Heart left ventricle (tissue), 16 donors: ENCODE data around the gene XPC. TPM values are rescaled to one million over a fixed set of nuclear protein-coding genes. Genes with fewer than 3 reads are reported as not detected.

Experiments used
- ATAC-seq, 4 donors: fragments of 200-7000 bp; cut with Tn5 transposase; one replicate each; pipeline ENCODE4 v1.9.1; 2020 to 2022; ENCODE audit warnings: moderate library complexity in 4 of 4, mild to moderate bottlenecking in 3 of 4, moderate number of reproducible peaks in 1 of 4
- DNase-seq, 5 donors: peaks; one replicate each; pipeline ENCODE4 v3.0.0-alpha.2; 2020
- H3K27ac ChIP-seq, 12 donors: fragments of 200-600 bp; sonication (generic) in 4 of 12; one replicate each; pipeline versions ENCODE4 v1.5.0 to v1.8.0; 2016 to 2022; ENCODE audit warnings: mild to moderate bottlenecking in 2 of 12
- H3K27me3 ChIP-seq, 9 donors: fragments of 200-600 bp; sonication (generic) in 2 of 9; one replicate each; pipeline versions ENCODE4 v1.5.1 to v1.8.0; 2016 to 2022; ENCODE audit warnings: mild to moderate bottlenecking in 3 of 9
- H3K36me3 ChIP-seq, 9 donors: fragments of 200-600 bp; sonication (generic) in 2 of 9; one replicate each; pipeline versions ENCODE4 v1.5.0 to v1.8.0; 2018 to 2022; ENCODE audit warnings: mild to moderate bottlenecking in 2 of 9
- H3K4me1 ChIP-seq, 12 donors: fragments of 200-600 bp; sonication (generic) in 4 of 12; one replicate each; pipeline versions ENCODE4 v1.5.0 to v1.8.0; 2016 to 2022; ENCODE audit warnings: mild to moderate bottlenecking in 3 of 12
- H3K4me3 ChIP-seq, 12 donors: fragments of 200-600 bp; sonication (generic) in 4 of 12; one replicate each; pipeline versions ENCODE4 v1.5.0 to v1.8.0; 2017 to 2022; ENCODE audit warnings: mild to moderate bottlenecking in 9 of 12, moderate library complexity in 4 of 12
- H3K9me3 ChIP-seq, 12 donors: fragments of 200-600 bp; sonication (generic) in 4 of 12; one replicate each; pipeline versions ENCODE4 v1.5.0 to v1.8.0; 2016 to 2022; ENCODE audit warnings: mild to moderate bottlenecking in 1 of 12
- POLR2A ChIP-seq, 2 donors: fragments of 450-650 bp; IDR thresholded peaks; one replicate each; pipeline ENCODE4 v1.6.1; 2017; ENCODE audit warnings: antibody characterized with exemption in 2 of 2, mild to moderate bottlenecking in 2 of 2, moderate library complexity in 2 of 2
- WGBS, 4 donors: extraction: QIAGEN DNeasy Blood & Tissue Kit in 2 of 4; methylation state at CpG; one replicate each; pipeline versions ENCODE4 v1.1.5 to v1.1.7; 2013 to 2018; 5-methylcytosine and 5-hydroxymethylcytosine counted together
- intact Hi-C, 10 donors: fragments of 100-400 bp; cut with DNase I; formaldehyde crosslinking; loops; one replicate each; pipeline versions ENCODE4 v1.11.1 to v1.14.2; 2022
- polyA plus RNA-seq, 2 donors: library from polyadenylated mRNA; stranded (reverse); fragments of 200-250 nt; gene quantifications; one replicate each; pipeline ENCODE4 v1.2.3, GENCODE V29; 2013
- total RNA-seq, 9 donors: library from RNA; depleted of rRNA in 2 of 9; stranded (reverse); fragments of >200 nt in 2 of 9; fragmentation: NEBNext Ultra II Directional in 3 of 9; extraction: Animal tissue kit (Norgen Biotek cat#: 25700) in 3 of 9; gene quantifications; one replicate each; pipeline versions ENCODE4 v1.1.0 to v1.2.4, GENCODE V29; 2016 to 2023
- TF ChIP-seq, protein P1 (sequence below), 12 donors: fragments of 200-600 bp; sonication (generic) in 4 of 12; IDR thresholded peaks; one replicate each; pipeline versions ENCODE4 v1.5.0 to v1.8.0; 2018 to 2022; ENCODE audit warnings: antibody characterized with exemption in 12 of 12, mild to moderate bottlenecking in 5 of 12
- donor health status: ischemic (EF 13 %, LVEDD 7.1; RV severe dilation, severe dysfunction).
- donor health status: healthy with polysubstance abuse.
- donor health status: DM: no; HTN: yes; CAD: no.
- donor health status: DM: no; HTN: no; CAD: no.
- donor health status: ischemic (EF 25% LVEDD 6.9; RV normal size, moderate dysfunction).
- donor health status: ischemic (EF 25% LVEDD 5.7; RV mildly dilated, moderate dysfunction).
- donor health status: healthy.
- donor health status: DM: yes; HTN: yes; CAD: no.
- donor health status: ischemic (EF 35%, LVEDD 5.7; RV mildly dilated, moderate dysfunction).
- donor health status: nonischemic (EF 11% LVEDD 7.7; RV severe dilation, severe dysfunction).
- donor health status: DM: yes; HTN: yes; CAD: no.
- donor health status: PGD.
- donor health status: ischemic (EF 29% LVEDD 5.4; RV normal size, mild dysfunction).
- donor health status: nonischemic (EF 23%, LVEDD 6.1; RV moderate dilation, normal function).

XPC gene
- total and polyA plus RNA-seq, 11 donors = 6.1 to 20.0 (median 9.5) TPM

DNA sequence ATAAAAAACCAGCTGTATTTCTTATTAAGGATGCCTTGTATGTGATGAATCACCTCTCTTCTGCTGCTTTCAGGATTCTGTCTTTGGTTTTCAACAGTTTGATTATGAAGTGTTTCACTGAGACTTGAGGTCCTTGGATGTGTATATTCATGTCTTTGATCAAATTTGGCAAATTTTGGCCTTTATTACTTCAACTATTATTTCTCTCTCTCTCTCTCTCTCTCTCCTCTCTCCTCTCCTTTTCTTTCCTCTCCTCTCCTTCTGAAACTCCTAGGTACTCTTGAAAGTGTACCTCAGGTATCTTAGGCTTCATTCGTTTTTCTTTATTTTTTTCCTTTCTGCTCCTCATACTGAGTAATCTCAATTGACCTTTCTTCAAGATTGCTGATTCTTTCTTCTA is 43.5 kb upstream of the XPC start:
- no peaks in the 10 kb centered on the region for H3K36me3 ChIP-seq
- intact Hi-C loops = no loop called here
- ATAC-seq (no peak), DNase-seq (no peak)
- 91 to 100% (median 96%) methylated on average over 1 of the region's 1 CpG for WGBS, 4 donors
- no peak overlapping the region for H3K4me3 ChIP-seq
- peak overlapping the region in 1 of 12 donors; percentile 51 for H3K27ac ChIP-seq
- no peak for TF ChIP-seq POLR2A (IDR thresholded peaks at IDR 0.05)
- TF ChIP-seq, protein P1, sequence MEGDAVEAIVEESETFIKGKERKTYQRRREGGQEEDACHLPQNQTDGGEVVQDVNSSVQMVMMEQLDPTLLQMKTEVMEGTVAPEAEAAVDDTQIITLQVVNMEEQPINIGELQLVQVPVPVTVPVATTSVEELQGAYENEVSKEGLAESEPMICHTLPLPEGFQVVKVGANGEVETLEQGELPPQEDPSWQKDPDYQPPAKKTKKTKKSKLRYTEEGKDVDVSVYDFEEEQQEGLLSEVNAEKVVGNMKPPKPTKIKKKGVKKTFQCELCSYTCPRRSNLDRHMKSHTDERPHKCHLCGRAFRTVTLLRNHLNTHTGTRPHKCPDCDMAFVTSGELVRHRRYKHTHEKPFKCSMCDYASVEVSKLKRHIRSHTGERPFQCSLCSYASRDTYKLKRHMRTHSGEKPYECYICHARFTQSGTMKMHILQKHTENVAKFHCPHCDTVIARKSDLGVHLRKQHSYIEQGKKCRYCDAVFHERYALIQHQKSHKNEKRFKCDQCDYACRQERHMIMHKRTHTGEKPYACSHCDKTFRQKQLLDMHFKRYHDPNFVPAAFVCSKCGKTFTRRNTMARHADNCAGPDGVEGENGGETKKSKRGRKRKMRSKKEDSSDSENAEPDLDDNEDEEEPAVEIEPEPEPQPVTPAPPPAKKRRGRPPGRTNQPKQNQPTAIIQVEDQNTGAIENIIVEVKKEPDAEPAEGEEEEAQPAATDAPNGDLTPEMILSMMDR (IDR thresholded peaks at IDR 0.05) = no peak
- H3K27me3 ChIP-seq = no peaks in the 10 kb centered on the region
- H3K4me1 ChIP-seq = peaks cover 0 to 8% (median 0%) of the 10 kb centered on the region in 12 donors
- H3K9me3 ChIP-seq = peaks cover 0 to 30% (median 10%) of the 10 kb centered on the region in 12 donors

DNA sequence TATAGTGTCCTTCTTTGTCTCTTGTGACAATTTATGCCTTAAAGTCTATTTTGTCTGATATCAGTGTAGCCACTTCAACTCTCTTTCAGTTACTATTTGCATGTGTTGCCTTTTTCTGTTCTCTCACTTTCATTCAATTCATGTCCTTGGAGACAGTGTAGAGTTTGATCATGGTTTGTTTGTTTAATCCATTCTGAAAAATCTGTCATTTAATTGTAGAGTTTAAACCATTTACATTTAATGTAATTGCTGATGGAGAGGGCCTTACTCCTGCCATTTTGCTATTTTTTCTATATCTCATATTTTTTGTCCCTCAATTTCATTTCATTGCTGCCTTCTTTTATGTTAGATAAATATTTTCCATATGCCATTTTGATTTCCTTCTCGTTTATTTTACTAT is 42.5 kb upstream of the XPC start:
- DNase-seq = no peak
- H3K9me3 ChIP-seq = peaks cover 0 to 30% (median 10%) of the 10 kb centered on the region in 12 donors
- no peaks in the 10 kb centered on the region for H3K27me3 ChIP-seq
- no peak for TF ChIP-seq POLR2A (IDR thresholded peaks at IDR 0.05)
- TF ChIP-seq, protein P1 (IDR thresholded peaks at IDR 0.05) = no peak
- peaks cover 0 to 8% (median 0%) of the 10 kb centered on the region in 12 donors for H3K4me1 ChIP-seq
- no peak for ATAC-seq
- H3K4me3 ChIP-seq = no peak overlapping the region
- H3K27ac ChIP-seq = no peak overlapping the region
- H3K36me3 ChIP-seq = no peaks in the 10 kb centered on the region
- intact Hi-C loops = no loop called here
- 88 to 91% (median 89%) methylated on average over 1 of the region's 1 CpG for WGBS, 4 donors

DNA sequence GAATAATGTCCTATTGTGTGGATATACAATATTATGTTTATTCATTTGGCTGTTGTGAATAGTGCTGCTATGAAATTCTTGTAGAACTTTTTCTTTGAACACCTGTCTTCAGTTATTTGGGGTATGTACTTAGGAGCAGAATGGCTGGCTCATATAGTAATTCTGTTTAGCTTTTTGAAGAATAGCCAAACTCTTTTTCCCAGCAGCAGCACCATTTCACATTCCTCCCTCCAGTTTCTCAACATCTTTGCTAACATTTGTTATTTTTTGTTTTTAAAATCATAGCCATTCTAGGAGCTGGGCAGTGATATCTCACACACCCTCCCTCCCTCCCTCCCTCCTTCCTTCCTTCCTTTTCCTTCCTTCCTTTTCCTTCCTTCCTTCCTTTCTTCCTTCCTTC is 40.0 kb upstream of the XPC start:
- H3K4me3 ChIP-seq = no peak overlapping the region
- no peak overlapping the region for H3K27ac ChIP-seq
- TF ChIP-seq POLR2A (IDR thresholded peaks at IDR 0.05) = no peak
- TF ChIP-seq, protein P1 (IDR thresholded peaks at IDR 0.05) = no peak
- DNase-seq (no peak), ATAC-seq (no peak)
- H3K36me3 ChIP-seq = no peaks in the 10 kb centered on the region
- peaks cover 0 to 30% (median 10%) of the 10 kb centered on the region in 12 donors for H3K9me3 ChIP-seq
- H3K27me3 ChIP-seq = no peaks in the 10 kb centered on the region
- H3K4me1 ChIP-seq = peaks cover 0 to 7% (median 0%) of the 10 kb centered on the region in 12 donors
- intact Hi-C loops = no loop called here

DNA sequence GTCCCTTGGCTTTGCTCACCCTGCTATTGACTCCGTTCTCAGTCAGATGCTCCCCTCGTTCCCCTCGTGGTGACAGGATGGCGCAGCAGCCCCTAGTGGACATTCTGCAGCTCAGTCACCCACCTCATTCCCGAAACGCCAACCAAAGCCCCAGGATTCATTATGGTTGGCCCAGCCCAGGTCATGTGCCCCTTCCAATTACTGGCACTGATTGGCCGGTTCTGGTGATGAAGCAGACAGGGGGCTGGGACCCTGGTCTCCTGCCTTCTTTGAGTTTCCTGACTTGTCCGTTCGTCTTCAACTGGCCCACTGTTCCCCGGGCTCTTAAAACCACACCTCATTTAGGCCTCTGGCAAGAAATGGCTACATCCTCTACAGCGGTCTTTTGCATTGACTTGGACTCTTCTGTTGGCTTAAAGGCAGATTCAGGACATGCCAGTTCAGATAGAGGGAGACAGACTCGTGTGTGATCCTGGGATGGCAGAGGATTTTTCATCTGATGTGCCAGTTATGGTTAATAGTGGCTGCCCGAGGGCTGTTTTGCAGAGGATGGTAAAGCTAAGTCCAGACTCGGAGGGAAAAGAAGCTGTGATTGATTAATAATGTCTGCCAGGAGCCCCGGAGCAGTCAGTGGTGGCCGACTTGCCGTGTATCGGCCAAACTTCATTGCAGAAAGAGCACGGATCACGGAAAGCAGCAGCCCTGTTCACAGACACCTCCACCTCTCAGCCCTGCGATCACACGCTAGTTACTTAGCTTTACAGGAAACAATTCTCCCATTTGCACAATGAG is 38.1 kb upstream of the XPC start:
- Histone ChIP-seq H3K27ac (peak overlapping the region in 7 of 12 donors; percentile 26 to 71 (median 35)), H3K4me3 (peak overlapping the region in 11 of 12 donors; percentile 13 to 57 (median 46)), H3K9me3 (peaks cover 0 to 22% (median 6%) of the 10 kb centered on the region in 12 donors), H3K36me3 (no peaks in the 10 kb centered on the region), H3K4me1 (peaks cover 0 to 2% (median 0%) of the 10 kb centered on the region in 12 donors), H3K27me3 (no peaks in the 10 kb centered on the region)
- TF ChIP-seq, protein P1 (IDR thresholded peaks at IDR 0.05) = peak; percentile 14 to 66 (median 44)
- no peak for TF ChIP-seq POLR2A (IDR thresholded peaks at IDR 0.05)
- DNase-seq = peak; percentile 37 to 68 (median 54)
- ATAC-seq = peak; percentile 86 to 92 (median 90)
- intact Hi-C loops = no loop called here
- 16 to 61% (median 33%) methylated on average over 20 to 22 of the region's 22 CpGs for WGBS, 4 donors
